NT2/D1 (cell line): ENCODE results near the gene PIGM.

Source experiments
- YY1 ChIP-seq: IDR thresholded peaks from 2 replicates; pipeline ENCODE4 v1.6.1; 2011; ENCODE audit not compliant: insufficient read length, insufficient read depth
- ZNF274 ChIP-seq: IDR thresholded peaks from 2 replicates; pipeline ENCODE4 v1.6.1; 2011; ENCODE audit warnings: mild to moderate bottlenecking, low read depth, low read length

DNA sequence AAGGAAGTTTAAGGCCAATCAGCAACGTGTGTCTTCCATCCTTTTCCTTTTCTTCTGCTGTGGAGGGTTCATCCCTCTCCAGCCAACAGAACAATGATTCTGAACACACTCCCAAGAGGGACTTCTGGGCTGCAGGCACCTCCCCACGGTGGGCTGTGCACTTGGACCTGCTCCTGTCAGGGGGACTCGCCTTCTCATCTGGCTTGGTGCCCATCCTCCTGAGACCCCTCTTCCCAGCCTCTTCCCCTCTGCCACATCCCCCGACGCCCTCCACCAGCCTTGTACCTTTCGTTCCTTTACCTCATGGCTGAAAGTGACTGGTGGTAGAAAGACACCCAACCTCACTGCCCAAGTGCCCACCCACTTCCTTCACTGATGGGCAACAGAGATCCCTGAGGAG, 51.7 kb downstream of the PIGM start:
- TF ChIP-seq YY1, result no peak
- no peak for TF ChIP-seq ZNF274
